CD4-positive, alpha-beta T cell treated with Interleukin-6 for 4 hours (primary cell): ENCODE results near the gene RPL41.
A peak's percentile ranks its signal among the peaks of the same experiment; 100 is the strongest.

Experiments used
- DNase-seq: peaks from one replicate; pipeline ENCODE4 v3.0.0-alpha.2; 2020; ENCODE audit warnings: mixed read lengths

Gene RPL41

GRCh38 chr12:56127888-56128669 is 11.6 kb downstream of the RPL41 start, which contains the start of gene ESYT1:
Gene ESYT1, plus strand, starts transcription at chr12:56128267. Its CDS starts 53 bp downstream, at chr12:56128320.
- peak; percentile 98 for DNase-seq

DNA sequence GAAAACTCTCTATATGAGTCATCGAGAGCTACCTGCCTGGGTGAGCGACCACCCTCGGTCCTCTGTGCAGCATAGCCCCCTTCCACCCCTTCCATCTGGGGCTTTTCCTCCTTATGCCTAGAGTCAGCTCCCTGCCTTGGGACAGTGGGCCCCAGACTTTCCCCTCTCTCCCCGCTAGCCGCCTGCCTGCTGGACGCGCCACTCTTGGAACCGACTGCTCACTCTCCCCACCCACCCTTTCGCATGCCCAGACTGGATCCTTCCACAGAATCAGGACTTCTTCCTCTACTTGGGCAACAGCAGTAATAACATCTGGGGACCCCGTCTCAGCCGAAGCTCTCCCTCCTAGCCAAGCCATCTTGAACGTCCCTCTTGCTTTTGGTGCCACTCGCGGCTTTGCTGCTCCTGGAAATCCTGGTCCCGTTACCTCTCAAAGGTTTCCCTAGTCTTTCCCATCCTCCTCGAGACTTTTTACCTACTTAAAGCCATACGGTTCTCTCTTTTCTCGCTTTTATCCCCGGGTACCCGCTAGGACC is 12.3 kb downstream of the RPL41 start:
- no peak for DNase-seq

DNA sequence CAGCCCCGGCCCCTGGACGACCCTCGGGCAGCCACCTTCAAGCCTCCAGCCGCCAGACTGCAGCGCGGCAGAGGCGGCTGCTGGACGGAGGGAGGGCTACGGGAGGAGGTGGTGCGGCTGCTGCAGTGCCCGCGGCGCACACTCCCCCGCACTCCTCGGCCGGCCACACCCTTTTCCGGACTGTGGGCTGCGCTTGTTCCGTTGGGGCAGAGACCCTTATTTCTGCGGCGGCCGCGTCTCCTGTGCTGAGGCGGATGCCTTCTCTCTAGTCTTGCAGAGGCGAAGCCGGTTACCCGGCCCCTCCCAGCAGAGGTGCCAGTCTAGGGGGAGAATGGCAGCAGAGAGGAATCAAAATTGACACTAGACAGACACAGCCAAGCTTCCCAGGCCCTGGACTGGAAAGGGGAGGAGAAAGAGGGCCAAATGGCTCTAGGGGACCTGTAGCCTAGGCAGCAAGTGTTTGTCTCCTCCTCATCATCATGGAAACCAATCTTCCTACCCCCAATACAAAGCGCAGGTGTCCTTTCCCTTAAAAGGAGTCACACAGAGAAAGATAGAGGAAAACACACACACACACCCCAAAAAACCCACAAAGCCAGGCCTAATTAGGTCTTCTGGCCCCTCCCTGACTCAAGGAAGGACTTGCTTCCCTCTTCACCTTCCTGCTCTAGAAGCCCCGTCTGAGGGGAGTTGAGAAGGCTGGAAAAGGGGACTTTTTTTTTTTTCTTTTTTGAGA is 12.9 kb downstream of the RPL41 start:
- peak; percentile 82 for DNase-seq

DNA sequence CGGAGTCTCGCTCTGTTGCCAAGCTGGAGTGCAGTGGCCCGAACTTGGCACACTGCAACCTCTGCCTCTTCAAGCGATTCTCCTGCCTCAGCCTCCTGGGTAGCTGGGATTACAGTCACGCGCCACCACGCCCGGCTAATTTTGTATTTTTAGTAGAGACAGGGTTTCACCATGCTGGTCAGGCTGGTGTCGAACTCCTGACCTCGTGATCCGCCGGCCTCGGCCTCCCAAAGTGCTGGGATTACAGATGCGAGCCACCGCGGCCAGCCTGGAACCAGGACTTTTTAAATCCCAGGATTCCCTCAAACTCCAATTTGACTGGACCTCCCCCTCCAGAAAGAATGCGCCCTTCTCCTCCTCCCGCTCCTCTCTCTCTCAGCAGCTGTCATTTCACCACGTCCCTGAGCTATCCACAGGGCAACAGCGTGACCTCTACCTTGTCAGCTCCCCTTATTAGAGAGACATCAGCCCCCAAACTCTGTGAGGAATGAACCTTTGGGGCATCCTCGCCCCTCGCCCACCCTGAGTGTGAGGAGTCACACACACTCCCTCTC is 13.6 kb downstream of the RPL41 start:
- DNase-seq: no peak

GRCh38 chr12:56130876-56131275 is 14.4 kb downstream of the RPL41 start:
- DNase-seq: no peak

DNA sequence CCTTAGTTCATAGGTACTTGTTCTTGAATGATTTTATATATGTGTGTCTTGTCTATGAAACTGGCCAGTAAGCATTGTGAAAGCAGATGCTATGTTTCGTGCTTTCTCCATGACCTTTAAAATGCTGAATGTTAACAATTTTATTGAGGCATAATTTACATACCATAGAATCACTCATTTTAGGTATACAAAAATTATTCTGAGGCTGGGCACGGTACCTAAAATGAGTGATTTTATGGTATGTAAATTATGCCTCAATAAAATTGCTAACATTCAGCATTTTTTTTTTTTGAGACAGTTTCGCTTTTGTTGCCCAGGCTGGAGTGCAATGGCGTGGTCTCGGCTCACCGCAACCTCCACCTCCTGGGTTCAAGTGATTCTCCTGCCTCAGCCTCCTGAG is 18.5 kb downstream of the RPL41 start:
- DNase-seq: no peak

- DNase-seq: no peak
Observed at GRCh38 chr12:56137853-56138571, 21.6 kb downstream of the RPL41 start.

GRCh38 chr12:56141946-56142784 is 25.7 kb downstream of the RPL41 start:
- DNase-seq: no peak

DNA sequence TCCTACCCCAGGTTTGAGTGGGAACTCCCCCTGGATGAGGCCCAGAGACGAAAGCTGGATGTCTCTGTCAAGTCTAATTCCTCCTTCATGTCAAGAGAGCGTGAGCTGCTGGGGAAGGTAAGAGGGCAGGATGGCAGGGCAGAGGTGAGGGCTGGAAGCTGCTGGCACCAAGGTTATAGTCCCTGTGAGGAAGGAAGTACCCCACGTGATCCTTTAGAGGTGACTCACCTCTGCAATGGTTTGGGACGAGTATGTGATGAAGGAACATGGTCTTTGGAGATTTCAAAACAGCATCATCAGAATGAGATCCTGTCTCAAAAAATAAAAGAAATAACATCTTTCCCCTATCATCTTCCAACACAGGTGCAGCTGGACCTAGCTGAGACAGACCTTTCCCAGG is 26.8 kb downstream of the RPL41 start:
- DNase-seq: peak; percentile 58

DNA sequence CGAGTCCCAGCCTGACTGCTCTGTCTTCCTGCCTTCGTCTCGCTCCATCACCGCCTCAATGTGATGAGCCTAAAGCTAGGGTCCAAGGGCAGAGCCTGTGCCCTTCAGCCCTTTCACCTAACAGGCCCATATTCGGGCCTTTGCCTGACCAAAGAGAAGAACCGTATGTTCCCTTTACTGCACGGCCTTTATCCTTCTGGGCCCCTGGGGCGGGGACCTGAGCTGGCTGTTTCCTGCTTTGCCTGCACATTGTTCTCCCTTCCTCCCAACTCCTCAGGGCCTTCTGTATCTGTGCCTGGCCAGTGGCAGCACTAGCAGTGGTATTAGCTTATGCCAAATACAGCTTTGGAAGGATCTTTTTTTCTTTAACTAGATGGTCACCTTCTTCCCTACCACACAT is 27.4 kb downstream of the RPL41 start:
- DNase-seq: no peak

GRCh38 chr12:56145217-56145616 is 28.8 kb downstream of the RPL41 start:
- no peak for DNase-seq

- DNase-seq: no peak
Observed at GRCh38 chr12:56146492-56147460, 30.3 kb downstream of the RPL41 start.

GRCh38 chr12:56150563-56150962 is 34.1 kb downstream of the RPL41 start:
- no peak for DNase-seq

DNA sequence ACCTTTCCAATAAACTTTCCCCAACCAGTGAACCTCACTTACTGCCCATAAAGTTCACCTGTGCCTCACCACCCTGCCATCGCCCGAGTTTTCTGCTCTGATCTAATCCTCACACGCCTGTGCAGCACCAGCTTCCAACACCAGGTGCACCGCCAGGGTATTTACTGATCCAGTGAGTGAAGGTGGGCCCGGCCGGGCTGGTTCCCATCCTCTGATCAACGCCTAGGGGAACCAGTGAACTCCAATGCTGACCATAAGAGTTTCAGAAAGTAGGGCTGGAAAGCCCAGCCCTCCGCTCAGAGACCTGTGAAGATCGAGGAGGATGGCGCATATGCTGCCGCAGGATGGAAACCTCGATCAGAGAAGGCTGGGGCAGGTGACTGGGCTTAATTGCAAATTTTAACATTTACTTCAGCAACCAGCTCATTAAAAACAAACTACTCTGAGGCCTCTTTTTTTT is 35.3 kb downstream of the RPL41 start:
- peak; percentile 77 for DNase-seq

- DNase-seq: peak; percentile 96
Observed at GRCh38 chr12:56152132-56152755, 35.8 kb downstream of the RPL41 start, which contains the start of gene MYL6B. Gene MYL6B, plus strand, starts transcription at chr12:56152587. Its CDS starts 1,332 bp downstream, at chr12:56153919.

- DNase-seq: no peak
Observed at GRCh38 chr12:56152756-56153677, 36.6 kb downstream of the RPL41 start.

DNA sequence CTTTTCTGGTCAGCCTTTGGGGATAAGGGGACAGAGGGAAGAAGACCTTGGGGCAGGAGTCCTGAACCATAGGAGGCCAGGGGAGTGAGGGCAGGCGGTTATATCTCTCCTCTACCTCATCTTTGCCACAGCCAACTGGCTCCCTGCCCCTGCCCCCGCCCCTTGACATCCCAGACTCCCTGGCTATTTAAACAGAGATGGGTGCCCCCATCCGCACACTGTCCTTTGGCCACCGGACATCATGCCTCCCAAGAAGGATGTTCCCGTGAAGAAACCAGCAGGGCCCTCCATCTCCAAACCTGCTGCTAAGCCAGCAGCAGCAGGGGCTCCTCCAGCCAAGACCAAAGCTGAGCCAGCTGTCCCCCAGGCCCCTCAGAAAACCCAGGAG is 37.2 kb downstream of the RPL41 start:
- no peak for DNase-seq

DNA sequence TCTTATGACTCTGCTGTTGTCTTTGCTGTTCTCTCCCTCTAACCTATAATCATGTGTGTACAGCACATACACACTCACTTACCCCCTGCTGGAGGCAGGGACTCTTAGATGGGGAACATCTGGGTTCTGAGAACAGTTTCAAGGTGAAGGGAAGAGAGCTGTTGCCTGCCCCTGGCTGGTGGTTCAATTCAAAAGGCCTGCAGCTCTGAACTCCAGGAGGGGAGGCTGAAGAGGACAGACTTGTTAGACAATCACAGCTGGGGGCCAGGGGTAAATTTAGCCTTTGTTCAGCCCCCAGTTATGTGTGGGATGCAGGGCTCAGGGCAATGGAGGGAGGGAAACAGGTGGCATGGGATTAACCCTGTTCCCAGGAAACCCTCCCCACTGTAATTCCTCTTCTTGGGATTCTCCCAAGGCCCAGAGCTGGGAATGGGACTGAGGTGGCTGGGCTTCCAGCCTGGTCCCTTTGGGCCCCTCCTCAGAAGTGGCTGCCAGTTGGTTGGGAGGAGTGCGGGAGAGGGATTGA is 37.9 kb downstream of the RPL41 start:
- no peak for DNase-seq

DNA sequence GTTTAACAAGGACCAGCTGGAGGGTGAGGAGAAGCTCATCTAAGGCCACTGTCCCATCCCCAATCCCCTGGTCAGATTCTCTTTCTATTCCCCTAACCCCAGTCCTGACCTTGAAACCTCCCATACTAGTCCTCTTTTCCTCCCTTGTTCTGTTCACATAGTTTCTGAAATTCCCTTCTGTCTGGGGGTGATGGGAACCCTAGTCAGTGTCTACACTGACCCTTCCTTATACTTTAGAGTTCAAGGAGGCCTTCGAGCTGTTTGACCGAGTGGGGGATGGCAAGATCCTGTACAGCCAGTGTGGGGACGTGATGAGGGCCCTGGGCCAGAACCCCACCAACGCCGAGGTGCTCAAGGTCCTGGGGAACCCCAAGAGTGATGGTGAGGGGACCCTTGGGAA is 38.4 kb downstream of the RPL41 start:
- DNase-seq: no peak
